ENCODE measurements around the gene ZNF835.

DNA sequence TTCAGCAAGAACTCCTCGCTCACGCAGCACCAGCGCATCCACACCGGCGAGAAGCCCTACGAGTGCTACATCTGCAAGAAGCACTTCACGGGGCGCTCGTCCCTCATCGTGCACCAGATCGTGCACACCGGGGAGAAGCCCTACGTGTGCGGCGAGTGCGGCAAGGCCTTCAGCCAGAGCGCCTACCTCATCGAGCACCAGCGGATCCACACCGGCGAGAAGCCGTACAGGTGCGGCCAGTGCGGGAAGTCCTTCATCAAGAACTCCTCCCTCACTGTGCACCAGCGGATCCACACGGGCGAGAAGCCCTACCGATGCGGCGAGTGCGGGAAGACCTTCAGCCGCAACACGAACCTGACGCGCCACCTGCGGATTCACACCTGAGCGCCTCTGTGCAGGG lies 49.2 kb downstream of the ZNF835 start:
- TF ChIP-seq, protein P1, sequence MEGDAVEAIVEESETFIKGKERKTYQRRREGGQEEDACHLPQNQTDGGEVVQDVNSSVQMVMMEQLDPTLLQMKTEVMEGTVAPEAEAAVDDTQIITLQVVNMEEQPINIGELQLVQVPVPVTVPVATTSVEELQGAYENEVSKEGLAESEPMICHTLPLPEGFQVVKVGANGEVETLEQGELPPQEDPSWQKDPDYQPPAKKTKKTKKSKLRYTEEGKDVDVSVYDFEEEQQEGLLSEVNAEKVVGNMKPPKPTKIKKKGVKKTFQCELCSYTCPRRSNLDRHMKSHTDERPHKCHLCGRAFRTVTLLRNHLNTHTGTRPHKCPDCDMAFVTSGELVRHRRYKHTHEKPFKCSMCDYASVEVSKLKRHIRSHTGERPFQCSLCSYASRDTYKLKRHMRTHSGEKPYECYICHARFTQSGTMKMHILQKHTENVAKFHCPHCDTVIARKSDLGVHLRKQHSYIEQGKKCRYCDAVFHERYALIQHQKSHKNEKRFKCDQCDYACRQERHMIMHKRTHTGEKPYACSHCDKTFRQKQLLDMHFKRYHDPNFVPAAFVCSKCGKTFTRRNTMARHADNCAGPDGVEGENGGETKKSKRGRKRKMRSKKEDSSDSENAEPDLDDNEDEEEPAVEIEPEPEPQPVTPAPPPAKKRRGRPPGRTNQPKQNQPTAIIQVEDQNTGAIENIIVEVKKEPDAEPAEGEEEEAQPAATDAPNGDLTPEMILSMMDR (optimal IDR thresholded peaks at IDR 0.05 in 1 of 3, IDR thresholded peaks at IDR 0.05 in 1 of 3, conservative IDR thresholded peaks at IDR 0.05 in 1 of 3; ENCODE audit: extremely low read depth in 1 of 3, insufficient read depth in 2 of 3, low read length in 3 of 3), result no peak
- TF ChIP-seq EZH2 (IDR thresholded peaks at IDR 0.05; ENCODE audit: low read length), result no peak

All from keratinocyte (primary cell).